GM19324 (cell line): ENCODE measurements around the gene PEX10.

ENCODE experiments used
- ATAC-seq: cut with Tn5 transposase; IDR thresholded peaks from one replicate; pipeline ENCODE4 v1.9.1; 2021; ENCODE audit warnings: mild to moderate bottlenecking, moderate library complexity; ENCODE audit not compliant: unreplicated experiment, low FRiP score

The PEX10 gene

GRCh38 chr1:2355373-2356261 is 56.7 kb downstream of the PEX10 start:
- no peak for ATAC-seq

- ATAC-seq: no peak
Measured at GRCh38 chr1:2354511-2355372, 57.6 kb downstream of the PEX10 start.
